Measurements from ENCODE around the gene ZFC3H1.

GRCh38 chr12:71627438-71628002, 36.1 kb downstream of the ZFC3H1 start:
- TF ChIP-seq, protein P1, sequence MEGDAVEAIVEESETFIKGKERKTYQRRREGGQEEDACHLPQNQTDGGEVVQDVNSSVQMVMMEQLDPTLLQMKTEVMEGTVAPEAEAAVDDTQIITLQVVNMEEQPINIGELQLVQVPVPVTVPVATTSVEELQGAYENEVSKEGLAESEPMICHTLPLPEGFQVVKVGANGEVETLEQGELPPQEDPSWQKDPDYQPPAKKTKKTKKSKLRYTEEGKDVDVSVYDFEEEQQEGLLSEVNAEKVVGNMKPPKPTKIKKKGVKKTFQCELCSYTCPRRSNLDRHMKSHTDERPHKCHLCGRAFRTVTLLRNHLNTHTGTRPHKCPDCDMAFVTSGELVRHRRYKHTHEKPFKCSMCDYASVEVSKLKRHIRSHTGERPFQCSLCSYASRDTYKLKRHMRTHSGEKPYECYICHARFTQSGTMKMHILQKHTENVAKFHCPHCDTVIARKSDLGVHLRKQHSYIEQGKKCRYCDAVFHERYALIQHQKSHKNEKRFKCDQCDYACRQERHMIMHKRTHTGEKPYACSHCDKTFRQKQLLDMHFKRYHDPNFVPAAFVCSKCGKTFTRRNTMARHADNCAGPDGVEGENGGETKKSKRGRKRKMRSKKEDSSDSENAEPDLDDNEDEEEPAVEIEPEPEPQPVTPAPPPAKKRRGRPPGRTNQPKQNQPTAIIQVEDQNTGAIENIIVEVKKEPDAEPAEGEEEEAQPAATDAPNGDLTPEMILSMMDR (conservative IDR thresholded peaks at IDR 0.05; ENCODE audit: low read length), result no peak
- no peak for TF ChIP-seq EZH2phosphoT487 (IDR thresholded peaks at IDR 0.05; ENCODE audit: borderline replicate concordance, low read depth, low read length)

All from OCI-LY7 (cell line).